NCI-H82 treated with DMSO at 0.1 percent for 48 hours (cell line): Measurements from ENCODE around the gene ARHGEF4.

ENCODE experiments used
- DNase-seq: peaks from one replicate; lab custom pipeline; 2025; ENCODE audit not compliant: unreplicated experiment; lab: John Stamatoyannopoulos, UW

The ARHGEF4 gene

DNA sequence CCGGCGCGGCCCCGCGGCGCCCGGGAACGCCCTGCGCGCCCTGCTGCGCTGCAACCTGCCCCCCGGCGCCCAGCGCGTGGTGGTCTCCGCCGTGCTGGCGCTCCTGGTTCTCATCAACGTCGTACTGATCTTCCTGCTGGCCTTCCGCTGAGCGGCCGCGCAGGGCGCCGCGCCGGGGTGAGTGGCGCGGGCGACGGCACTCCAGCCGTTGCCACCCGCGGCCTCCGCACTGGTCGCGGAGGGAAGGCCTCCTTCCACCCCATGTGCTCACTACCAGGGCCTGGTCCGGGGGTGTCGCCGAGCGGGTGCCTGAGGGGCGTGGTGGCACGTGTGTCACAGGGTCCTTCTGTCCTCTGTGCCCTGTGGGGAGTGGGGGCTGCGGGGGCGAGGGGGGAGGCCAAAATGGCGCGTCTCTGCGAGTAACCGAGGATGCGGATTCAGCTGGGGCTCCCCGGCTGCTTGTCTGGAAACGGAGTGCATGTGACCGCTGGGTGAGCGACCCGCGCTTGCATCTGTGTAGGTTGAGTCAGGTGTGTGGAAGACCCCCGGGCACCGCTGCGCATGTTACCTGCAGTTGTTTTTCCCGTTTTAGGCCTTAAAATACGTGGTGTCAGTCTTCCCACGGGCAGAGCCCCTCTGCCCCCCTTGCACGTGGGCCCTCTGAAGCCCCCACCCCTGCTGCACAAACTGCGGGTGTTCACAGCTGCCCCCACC lies 198.6 kb downstream of the ARHGEF4 start:
- no peak for DNase-seq

DNA sequence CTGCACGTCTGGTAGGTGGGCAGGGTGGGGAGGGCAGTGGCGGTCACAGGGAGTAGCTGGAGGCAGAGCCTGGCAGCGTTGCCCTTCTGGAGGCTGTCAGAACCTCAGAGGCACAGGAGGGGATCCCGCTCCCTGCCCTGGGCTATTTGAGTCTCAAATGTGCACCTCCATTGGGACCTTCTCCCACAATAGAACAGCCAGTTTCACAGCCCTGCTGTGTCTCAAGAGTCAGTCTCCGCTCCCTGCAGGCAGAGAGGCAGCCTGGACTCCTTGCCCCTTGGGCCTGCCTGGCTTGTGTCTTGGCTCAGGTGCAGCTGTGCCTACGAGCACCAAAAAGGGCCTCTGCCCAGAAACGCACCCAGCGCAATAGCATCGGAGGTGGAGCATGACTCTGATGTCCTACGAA lies 199.1 kb downstream of the ARHGEF4 start:
- no peak for DNase-seq

DNA sequence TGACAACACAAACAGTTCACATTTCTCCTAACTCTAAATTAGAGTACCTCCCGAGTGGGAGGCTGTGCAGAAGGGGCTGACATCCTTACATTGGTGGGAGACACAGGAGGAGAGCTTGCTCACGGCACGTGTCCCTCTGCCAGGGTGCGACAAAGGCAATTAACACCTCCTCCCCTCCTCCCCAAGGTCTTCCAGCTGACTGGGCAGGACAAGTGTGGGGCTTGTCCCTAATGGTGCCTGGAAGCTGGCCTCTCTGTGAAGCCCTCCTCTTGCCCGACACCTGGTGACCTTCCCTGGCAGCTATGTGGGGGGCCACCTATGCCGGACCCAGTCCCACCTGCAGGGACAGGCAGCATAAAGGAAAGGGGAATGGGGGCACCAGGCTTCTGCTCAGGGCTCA lies 199.6 kb downstream of the ARHGEF4 start:
- no peak for DNase-seq

DNA sequence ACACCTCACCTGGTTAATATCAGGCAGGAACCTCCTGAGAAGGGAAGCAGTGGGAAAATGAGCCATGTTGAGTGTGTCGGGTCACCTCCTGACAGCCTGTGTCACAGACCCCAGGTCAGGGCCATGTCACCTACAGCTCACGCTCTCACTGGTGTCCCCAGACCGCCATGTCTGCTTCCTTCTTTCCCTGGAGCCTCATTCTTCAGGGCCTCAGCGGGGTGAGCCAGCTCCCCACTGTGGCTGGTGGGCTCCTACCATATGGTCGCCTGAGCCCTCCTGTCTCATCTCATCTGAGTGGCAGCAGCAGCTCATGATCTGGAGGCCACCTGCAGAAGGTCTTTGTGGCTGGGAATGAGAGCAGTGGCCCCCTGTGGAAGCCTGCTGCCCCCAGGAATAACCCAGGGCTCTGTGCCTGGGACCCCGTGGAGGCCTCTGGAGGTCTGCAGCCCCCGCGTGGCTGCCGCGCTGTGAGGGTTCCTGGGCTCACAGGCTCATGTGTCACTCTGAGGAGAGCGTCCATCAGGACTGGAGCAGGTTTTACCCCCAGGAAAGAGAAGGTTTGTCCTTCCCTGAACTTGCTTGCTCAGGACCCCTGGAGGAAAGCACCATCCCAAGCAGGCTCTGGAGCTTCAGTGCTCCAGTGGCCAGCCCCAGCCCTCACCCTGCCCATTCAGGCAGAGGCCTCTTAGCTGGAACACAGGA lies 200.1 kb downstream of the ARHGEF4 start:
- no peak for DNase-seq

DNA sequence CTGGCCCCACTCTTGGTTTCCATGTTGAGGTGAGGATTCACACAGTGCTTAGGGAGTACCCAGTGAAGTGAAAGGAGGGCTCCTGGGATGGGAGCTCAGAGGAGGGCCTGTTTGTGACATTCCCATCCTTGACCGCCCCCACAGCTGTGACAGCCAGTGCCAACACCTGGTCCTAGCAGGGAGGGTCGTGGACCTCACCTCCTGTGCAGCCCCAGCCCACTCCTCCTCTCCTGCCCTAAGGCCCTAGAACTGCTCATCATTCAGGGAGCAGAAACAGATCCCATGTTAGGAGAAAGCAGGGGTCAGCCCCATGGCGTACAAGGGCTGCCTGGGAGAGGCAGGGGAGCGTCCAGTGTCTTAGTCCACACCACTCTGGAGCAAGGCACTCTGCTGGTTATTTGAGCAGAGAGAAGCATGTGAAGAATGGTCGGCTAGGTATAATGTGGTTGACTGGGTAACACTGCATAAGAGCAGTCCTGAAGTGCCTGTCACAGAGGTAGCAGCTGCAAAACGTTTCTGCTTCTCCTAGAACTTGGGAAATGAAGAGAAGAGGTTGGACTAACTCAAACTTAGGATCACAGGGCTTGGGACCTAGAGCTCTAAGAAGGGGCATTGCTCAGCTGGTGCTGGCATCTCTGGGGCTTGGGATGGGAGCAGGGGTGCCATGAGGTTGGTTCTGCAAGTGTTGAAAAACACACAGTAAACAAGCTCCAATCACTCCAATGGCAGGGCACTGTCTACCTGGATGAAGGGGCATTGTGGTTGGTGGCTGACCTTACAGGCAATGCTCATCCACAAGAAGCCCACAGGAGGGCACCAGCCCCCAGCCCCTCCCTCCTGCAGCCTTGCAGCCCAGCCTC lies 200.9 kb downstream of the ARHGEF4 start:
- no peak for DNase-seq

DNA sequence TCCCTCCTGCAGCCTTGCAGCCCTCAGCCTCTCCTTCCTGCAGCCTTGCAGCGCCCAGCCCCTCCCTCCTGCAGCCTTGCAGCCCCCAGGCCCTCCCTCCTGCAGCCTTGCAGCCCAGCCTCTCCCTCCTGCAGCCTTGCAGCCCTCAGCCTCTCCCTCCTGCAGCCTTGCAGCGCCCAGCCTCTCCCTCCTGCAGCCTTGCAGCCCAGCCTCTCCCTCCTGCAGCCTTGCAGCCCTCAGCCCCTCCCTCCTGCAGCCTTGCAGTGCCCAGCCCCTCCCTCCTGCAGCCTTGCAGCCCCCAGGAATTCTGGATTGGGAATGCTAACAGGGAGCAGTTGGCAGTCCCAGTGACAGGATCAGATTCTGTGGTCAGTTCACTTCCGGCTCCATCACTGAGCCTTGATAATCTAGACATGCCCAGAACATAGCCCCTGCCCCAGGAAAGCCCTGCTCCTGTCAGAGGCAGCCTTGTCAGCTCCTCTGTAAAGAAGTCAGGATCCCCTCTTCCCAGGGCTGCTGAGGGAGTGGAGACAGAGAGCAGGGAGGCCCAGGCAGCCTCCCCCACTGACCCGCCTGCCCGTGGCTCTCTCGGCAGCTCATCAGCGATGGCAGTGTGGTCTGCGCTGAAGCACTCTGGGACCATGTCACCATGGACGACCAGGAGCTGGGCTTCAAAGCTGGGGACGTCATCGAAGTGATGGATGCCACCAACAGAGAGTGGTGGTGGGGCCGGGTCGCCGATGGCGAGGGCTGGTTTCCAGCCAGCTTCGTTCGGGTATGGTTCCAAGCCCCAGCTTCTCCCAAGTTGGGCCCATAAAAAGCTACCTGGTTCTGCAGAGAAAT lies 201.8 kb downstream of the ARHGEF4 start:
- DNase-seq, result no peak

DNA sequence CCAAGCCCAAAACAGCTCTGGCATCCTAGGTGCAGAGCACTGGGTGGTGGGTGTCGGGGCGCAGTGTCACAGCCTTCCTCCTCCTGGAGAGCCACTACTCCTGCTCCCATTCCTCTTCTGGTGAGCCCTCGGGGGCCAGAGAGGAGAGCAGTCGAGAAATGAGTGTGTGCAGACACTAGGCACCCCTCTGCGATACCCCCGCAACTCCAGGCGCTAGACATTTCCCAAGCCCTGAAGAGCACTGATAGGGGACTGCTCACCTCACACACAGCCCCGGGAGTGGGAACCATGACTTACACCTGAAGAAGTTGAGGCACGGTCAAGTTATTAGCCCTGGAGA lies 202.4 kb downstream of the ARHGEF4 start:
- DNase-seq, result no peak

DNA sequence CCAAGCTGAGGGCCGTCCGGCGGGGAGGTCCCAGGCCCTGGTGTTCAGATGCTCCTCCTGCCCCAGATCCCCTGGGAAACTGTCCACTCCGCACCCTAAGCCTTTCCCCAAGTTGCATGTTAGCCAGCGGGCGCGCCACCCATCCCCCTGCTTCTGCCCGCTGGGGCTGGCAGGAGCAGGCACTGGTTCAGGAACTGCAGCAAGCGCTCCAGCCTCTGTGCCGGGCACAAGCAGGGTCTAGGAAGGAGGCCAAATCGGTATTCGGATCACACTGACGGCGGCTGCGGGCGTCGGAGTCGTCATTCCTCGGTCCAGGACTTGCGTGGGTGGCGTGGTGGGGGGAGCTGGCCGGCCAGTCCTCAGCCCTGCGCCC lies 202.8 kb downstream of the ARHGEF4 start:
- DNase-seq, result no peak

DNA sequence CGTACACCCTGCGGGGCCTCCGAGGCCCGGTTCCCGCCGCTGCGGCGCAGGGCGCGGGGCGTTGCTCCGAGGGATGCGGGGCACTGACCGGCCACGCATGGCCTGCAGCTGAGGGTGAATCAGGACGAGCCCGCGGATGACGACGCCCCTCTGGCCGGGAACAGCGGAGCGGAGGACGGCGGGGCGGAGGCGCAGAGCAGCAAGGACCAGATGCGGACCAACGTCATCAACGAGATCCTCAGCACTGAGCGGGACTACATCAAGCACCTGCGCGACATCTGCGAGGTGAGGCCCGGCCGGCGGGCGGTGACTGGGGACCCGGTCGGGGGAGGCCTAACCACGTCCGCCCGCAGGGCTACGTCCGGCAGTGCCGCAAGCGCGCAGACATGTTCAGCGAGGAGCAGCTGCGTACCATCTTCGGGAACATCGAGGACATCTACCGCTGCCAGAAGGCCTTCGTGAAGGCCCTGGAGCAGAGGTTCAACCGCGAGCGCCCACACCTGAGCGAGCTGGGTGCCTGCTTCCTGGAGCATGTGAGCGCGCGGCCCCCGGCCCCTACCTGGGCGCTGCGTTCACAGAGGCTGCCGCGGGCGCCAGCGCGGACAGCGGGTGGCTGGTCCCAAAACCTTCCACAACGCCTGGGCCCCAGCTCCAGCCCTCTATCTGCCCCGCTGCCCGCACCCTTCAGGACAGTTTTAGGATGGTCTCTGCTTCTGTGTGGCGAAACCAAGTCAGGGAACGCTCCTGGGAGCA lies 203.4 kb downstream of the ARHGEF4 start:
- no peak for DNase-seq

DNA sequence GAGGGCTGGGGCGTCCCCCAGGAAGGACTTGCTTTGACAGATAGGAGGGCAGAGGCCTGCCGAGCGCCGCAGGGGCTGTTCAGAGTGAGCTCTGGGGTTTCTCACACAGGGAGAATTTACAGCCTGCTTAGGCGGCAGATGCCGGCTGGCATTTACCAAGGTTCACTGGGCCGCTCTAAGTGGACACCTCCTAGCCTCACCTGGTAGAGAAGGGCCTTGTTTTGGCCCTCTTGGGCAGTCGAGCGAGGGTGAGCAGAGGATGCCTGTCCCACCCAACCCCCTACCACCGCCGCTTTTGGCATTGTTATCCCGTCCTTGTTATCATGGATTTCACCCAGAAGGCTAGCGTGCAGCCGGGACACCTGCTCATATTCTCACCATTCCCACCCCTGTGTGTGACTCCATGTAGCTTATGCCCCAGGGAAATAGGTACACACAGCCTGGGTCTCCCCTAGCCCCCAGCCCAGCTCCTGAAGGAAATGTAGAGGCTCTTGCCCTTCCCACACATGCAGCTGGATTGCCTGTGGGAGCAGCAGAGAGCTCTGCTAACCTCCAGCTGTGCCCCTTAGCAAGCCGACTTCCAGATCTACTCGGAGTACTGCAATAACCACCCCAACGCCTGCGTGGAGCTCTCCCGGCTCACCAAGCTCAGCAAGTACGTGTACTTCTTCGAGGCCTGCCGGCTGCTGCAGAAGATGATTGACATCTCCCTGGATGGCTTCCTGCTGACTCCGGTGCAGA lies 204.1 kb downstream of the ARHGEF4 start:
- DNase-seq, result no peak

DNA sequence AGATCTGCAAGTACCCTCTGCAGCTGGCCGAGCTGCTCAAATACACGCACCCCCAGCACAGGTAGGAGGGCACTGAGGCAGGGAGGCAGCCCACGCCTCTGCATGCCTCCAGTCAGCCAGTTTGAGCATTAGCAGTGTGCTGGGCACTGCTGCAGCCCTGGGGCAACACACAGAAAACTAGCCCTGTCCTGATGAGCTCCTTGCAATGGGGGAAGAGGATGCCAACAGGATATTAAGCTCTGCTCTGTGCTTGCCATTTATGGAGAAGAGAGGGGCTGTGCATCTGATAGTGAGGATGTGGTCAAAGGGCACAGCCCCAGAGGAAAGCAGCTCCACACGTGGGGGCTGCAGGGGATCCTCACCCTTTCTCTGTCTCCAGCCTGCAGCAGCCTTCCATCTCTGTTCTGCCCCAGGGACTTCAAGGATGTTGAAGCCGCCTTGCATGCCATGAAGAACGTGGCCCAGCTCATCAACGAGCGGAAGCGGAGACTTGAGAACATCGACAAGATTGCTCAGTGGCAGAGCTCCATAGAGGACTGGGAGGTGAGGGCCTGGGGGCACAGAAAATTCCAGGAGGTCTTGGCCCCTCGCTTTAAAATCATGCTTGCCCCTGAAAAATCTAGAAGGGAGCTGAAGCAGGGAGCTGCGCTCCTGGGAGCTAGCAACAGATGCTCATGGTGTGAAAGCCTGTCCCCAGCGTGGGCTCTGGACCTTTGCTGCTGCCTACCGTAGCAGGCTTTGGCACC lies 204.9 kb downstream of the ARHGEF4 start:
- DNase-seq, result no peak

DNA sequence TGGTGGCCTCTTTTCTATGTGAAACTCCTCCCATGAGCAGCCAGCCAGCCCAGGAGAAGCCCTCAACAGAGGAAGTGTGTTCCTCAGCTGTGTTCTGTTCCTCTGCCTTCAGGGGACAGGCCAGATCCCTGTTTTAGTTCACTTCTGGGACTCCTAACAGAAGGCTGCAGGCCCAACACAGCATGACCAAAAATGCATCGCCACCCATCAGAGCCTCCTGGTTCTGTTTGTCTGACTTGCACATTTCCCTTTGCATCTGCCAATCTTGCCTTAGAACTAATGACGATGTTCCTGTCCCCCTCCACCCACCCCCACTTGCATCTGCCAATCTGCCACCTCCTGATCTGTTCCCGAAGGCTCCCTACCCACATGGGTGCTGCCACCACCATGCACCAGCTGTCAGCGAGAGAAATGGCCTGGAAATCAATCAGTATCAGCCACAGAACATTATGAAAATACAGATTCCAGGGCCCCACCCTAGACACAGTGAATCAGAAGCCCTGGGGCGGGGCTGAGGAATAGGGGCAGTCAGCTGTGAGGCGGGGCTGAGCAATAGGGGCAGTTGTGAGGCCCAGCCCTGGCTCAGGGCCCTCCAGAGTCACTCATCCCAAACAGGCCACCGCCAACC lies 205.5 kb downstream of the ARHGEF4 start:
- DNase-seq, result no peak

DNA sequence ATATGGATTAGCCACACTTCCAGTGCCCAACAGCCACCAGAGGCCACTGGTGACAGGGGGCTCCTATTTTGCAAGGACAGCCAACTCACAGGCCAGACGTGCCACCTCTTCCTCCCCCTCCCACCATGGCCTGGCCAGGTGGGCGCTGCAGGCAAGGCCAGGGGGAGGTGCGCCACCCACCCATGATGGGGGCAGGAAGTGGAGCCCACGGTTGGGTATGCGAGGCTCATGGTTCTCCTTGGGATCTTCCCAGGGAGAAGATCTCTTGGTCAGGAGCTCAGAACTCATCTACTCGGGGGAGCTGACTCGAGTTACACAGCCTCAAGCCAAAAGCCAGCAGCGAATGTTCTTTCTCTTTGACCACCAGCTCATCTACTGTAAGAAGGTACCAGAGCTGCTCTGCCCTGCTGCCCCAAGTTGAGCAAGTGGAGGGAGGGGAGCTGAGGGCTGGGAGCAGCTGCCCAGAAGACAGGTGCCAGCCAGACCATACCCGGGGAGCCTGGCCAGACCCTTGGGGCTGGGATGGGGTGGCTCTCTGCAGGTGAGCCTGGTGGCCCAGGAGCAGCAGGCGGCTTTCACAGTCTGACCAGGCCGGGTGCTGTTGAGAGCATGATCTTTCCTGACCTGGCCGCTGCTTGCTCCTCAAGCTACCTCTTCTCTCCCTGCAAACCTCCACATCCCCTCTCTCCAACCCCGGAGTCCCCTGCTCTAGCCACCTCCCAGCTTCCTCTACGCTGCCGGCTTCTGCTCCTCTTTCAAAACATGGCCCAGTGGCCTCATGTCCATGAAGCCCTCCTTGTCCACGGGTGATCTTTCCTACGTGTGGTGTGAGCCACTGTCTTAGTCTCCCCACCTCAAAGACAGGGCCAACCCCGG lies 206.7 kb downstream of the ARHGEF4 start:
- DNase-seq, result no peak

DNA sequence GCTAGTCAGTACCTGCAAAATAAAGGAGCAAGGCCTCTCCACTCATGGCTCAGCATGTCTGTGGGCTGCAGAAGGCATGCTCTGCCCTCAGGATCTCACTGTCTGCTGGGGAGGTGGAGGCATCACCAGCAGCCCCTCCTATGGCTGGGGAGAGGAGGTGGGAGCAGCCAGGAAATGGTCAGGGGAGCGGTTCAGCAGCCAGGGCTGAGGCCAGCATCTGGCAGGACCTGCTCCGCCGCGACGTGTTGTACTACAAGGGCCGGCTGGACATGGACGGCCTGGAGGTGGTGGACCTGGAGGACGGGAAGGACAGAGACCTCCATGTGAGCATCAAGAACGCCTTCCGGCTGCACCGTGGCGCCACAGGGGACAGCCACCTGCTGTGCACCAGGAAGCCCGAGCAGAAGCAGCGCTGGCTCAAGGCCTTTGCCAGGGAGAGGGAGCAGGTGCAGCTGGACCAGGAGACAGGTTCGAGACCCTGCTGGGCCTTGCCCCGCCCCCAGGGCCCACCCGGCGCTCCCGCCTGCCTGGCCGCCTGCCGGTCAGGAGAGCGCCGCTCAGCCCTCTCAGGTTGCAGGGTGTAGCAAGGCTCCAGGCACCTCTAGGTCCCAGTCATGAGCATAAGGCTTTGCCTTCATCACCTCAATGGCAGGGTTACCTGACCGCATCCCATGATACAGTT lies 207.5 kb downstream of the ARHGEF4 start:
- DNase-seq, result no peak

DNA sequence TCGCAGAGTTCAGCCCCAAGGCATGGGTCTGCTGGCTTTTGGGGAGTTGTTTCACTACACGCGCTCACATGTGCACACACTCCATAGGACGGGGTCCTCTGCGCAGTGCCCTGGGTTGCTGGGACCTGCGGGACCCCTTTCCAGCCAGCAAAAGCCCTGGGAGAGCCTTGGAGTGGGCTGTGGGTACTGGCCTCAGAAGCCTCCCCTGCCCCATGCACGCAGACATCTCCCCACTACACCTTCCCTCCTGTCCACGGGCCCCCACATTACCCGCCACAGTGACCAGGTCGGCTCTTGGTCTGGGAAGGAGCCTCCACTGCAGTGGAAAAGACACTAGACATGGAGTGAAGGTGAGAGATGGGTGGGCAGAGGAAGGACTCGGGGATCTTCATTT lies 208.0 kb downstream of the ARHGEF4 start:
- DNase-seq, result no peak

DNA sequence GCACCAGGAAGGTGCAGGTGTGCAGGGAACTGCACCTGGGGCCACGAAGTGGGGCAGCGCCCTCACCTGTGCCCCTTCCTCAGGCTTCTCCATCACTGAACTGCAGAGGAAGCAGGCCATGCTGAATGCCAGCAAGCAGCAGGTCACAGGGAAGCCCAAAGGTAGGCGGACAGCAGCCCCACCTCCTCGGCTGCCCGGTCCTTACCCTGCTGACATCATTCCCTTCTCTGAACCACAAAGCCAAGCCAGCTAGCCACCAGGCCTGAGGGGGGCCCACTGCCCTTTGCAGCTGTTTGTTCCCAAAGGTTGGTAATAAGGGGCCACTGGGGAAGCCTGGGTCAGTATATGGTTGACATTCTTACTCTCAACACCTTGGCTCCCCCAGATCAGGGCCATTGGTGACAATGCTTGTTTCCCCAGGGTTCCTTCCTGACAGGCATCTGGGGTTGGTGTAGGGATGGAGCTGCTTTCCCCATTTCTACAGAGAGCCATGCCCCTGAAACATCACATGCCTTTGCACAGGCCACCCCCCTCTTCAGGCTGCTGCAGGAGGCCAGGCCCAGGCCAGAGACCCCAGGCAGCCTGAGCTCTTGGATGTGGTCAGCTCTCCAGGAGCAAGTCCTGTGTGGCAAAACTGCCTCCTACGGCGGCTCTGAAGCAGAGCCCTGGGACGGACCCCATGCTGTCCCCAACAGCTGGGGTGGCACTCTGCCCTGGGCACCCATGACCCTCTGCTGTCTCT lies 208.7 kb downstream of the ARHGEF4 start:
- no peak for DNase-seq
